ENCODE measurements around the gene ATF7. TPM values are rescaled to one million over a fixed set of nuclear protein-coding genes. Genes with fewer than 3 reads are reported as not detected.
A peak's percentile ranks its signal among the peaks of the same experiment; 100 is the strongest.

ATF7 gene
- total and polyA plus RNA-seq, 2 of the 4 experiments (the other 2 are of a cell fraction) = 7.0 to 16.3 TPM

DNA sequence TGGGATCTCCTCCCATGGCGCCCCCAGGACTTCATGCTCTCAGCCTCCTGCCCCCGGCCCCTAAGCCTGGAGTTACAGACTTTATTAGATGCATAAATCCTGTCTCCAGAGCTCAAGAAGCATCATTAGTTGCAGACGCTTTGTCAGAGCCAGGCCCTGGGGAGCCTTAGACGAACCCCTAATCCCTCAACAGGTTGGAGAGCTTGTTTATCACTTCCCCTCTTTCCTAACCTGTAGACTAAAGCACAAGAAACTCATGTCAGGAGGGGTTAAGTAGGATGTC is 118.6 kb downstream of the ATF7 start (continued):
- TF ChIP-seq FOS (IDR thresholded peaks at IDR 0.05; ENCODE audit: low read depth, low read length) (no peak), BHLHE40 (IDR thresholded peaks at IDR 0.05; ENCODE audit: low read depth, low read length) (no peak)

DNA sequence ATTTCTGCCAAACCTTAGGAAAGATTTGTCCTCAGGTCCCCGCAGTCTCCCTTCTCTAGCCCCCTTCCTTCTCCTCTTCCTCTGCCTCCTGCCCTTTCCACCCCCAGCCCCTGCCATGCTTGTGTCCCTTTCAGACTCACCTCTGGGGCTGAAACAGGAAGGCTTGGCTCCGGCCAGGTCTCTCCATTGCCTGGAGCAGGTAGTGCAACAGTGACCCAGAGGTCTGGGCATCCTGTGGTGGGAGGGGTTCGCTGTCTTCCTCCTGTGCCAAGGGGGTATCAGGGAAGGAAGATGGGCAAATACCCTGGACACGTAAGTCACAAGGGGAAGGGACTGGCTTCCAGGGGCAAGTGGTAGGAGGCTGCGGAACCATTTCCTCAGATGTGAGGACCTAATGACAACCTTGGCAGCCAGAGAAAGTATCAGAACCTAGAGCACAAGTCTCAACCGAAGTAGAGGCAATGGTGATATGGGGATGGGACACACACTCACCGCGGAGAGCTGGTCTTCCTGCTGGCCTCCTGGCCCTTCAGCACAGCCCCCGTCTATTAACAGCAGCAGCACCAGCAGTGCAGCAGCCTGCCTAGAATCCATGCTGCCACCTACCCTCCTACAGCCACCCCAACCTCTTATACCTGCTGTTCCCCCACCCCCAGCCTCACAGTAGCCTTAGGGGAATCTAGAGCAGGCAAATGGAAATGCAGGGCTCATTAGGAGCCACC is 119.1 kb downstream of the ATF7 start, which contains the start of gene NPFF:
TSS of gene NPFF (minus strand) at position 604 of the 722 bp plus-strand sequence. CDS start at position 594, 10 bp downstream.
- peak within 1 kb of the TSS; percentile 15 for H2AFZ ChIP-seq (replicated peaks; ENCODE audit: low read length, poor library complexity)
- WGBS, 2 experiments (ENCODE audit: extremely low coverage in 2 of 2, insufficient read length in 1 of 2) = 98% methylated on average over 5 of the region's 9 CpGs; no CpG with 5 or more reads in 1 of the 2 experiments

More for the DNA sequence above, 119.1 kb downstream of the ATF7 start, which contains the start of gene NPFF:
- no peak within 1 kb of the TSS for H2AK5ac ChIP-seq (ENCODE audit: low read depth, low read length)
- no peak within 1 kb of the TSS for H2BK20ac ChIP-seq (ENCODE audit: low read depth, low read length)
- no peak within 1 kb of the TSS for H3K4me2 ChIP-seq (ENCODE audit: low read depth, low read length)
- H2BK5ac ChIP-seq (ENCODE audit: low read depth, low read length, poor library complexity, severe bottlenecking) = no peak within 1 kb of the TSS
- DNase-seq (no peak), ATAC-seq (ENCODE audit: low read depth) (no peak)
- dilution Hi-C loops (cut with HindIII; ENCODE audit: low sequenced_read_pairs, unreplicated experiment) = no loop called here
- no peak within 1 kb of the TSS for H3K18ac ChIP-seq (ENCODE audit: low read depth, low read length)
- H3K79me1 ChIP-seq (ENCODE audit: low read depth in 1 of 2, low read length in 2 of 2) = peaks cover 2 to 37% of the 10 kb centered on the region in 2 experiments; a peak in 3 of 4 replicates
- no peak within 1 kb of the TSS for H2AK9ac ChIP-seq (replicated peaks; ENCODE audit: low read depth, low read length, poor library complexity)
- no peak within 1 kb of the TSS for H2BK15ac ChIP-seq (ENCODE audit: low read depth, low read length)
- no peak within 1 kb of the TSS for H3K23ac ChIP-seq (ENCODE audit: low read depth, low read length)
- H2BK120ac ChIP-seq (ENCODE audit: low read depth, low read length) = no peak within 1 kb of the TSS
- no peak within 1 kb of the TSS for H4K8ac ChIP-seq (ENCODE audit: low read depth in 2 of 2, low read length in 2 of 2)
- H4K5ac ChIP-seq (ENCODE audit: low read depth, low read length) = no peak within 1 kb of the TSS
- in situ Hi-C loops (cut with MboI; ENCODE audit: low sequenced_read_pairs) = loop anchor here (10.0 kb wide), 1 partner anchor 182 kb away; the partner anchor contains the start of gene AAAS
- no peak within 1 kb of the TSS for H3K4ac ChIP-seq (ENCODE audit: low read depth, low read length)
- H3K27ac ChIP-seq (ENCODE audit: insufficient read depth, low read length) = no peak within 1 kb of the TSS
- no peak within 1 kb of the TSS for H4K91ac ChIP-seq (ENCODE audit: insufficient read depth, low read depth, low read length)
- peaks cover 2% of the 10 kb centered on the region for H3K4me1 ChIP-seq (ENCODE audit: control insufficient read depth, insufficient read depth, low read length)
- H3K14ac ChIP-seq (replicated peaks; ENCODE audit: low read depth, low read length) = no peak within 1 kb of the TSS
- no peaks in the 10 kb centered on the region for H3K9me3 ChIP-seq (ENCODE audit: control insufficient read depth, insufficient read depth, low read length)
- TF ChIP-seq NFE2L2 (IDR thresholded peaks at IDR 0.05; ENCODE audit: low read depth, low read length) = no peak
- TF ChIP-seq BHLHE40 (IDR thresholded peaks at IDR 0.05; ENCODE audit: low read depth, low read length) = no peak
- TF ChIP-seq CEBPB (IDR thresholded peaks at IDR 0.05; ENCODE audit: low read depth, low read length) = no peak
- no peak for TF ChIP-seq POLR2A (IDR thresholded peaks at IDR 0.05; ENCODE audit: low read depth, low read length)
- TF ChIP-seq, protein P1, sequence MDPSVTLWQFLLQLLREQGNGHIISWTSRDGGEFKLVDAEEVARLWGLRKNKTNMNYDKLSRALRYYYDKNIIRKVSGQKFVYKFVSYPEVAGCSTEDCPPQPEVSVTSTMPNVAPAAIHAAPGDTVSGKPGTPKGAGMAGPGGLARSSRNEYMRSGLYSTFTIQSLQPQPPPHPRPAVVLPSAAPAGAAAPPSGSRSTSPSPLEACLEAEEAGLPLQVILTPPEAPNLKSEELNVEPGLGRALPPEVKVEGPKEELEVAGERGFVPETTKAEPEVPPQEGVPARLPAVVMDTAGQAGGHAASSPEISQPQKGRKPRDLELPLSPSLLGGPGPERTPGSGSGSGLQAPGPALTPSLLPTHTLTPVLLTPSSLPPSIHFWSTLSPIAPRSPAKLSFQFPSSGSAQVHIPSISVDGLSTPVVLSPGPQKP (IDR thresholded peaks at IDR 0.05; ENCODE audit: borderline replicate concordance, low read depth, low read length) = no peak
- TF ChIP-seq SMC3 (IDR thresholded peaks at IDR 0.05; ENCODE audit: low read depth, low read length) = no peak
- TF ChIP-seq RCOR1 (IDR thresholded peaks at IDR 0.05; ENCODE audit: insufficient replicate concordance, low read length) = no peak
- no peak for TF ChIP-seq USF2 (IDR thresholded peaks at IDR 0.05; ENCODE audit: low read depth, low read length)
- no peak for TF ChIP-seq CTCF (conservative IDR thresholded peaks at IDR 0.05; ENCODE audit: low read depth, low read length)
- TF ChIP-seq MAZ (IDR thresholded peaks at IDR 0.05; ENCODE audit: borderline replicate concordance, low read depth, low read length) = no peak
- no peak for TF ChIP-seq CHD1 (IDR thresholded peaks at IDR 0.05; ENCODE audit: low read depth, low read length)
- TF ChIP-seq RFX5 (IDR thresholded peaks at IDR 0.05; ENCODE audit: low read depth, low read length) = no peak
- no peaks in the 10 kb centered on the region for H4K20me1 ChIP-seq (ENCODE audit: insufficient read depth, low read length)
- H3K9me1 ChIP-seq (ENCODE audit: insufficient read depth, low read length) = peaks cover 2% of the 10 kb centered on the region
- H3K27me3 ChIP-seq (ENCODE audit: control insufficient read depth, insufficient read depth, low read length) = no peaks in the 10 kb centered on the region
- H3K36me3 ChIP-seq (ENCODE audit: control insufficient read depth, insufficient read depth, low read length) = peaks cover 37% of the 10 kb centered on the region
- intact Hi-C loops (cut with micrococcal nuclease) = loop anchor here (5.0 kb wide), 1 partner anchor 295 kb away; no protein-coding TSS in a partner anchor
- H3K9ac ChIP-seq (ENCODE audit: low read depth, low read length) = no peak within 1 kb of the TSS
- POLR2A ChIA-PET (ENCODE audit: unreplicated experiment) = no interaction called here
- H3K4me3 ChIP-seq (ENCODE audit: insufficient read depth, low read depth, low read length) = no peak within 1 kb of the TSS
- H3K56ac ChIP-seq (ENCODE audit: extremely low read depth, insufficient read depth, low read length) = no peak within 1 kb of the TSS
- BruUV-seq (replicated peaks) = no TSS peak
- CTCF ChIA-PET = no interaction called here

All from IMR-90 (cell line).